IPS-15b (cell line): ENCODE results near the gene DBF4.
"Not testable (repeated sequence)": the region's sequence is repeated elsewhere in the genome, so short reads cannot be mapped to it uniquely, and the experiment has no call there.

Source experiments
- H3K27me3 ChIP-seq: one replicate; pipeline ENCODE4 v1.6.1; 2013; ENCODE audit warnings: low read length; ENCODE audit not compliant: control insufficient read depth, insufficient read depth
- H3K36me3 ChIP-seq: one replicate; pipeline ENCODE4 v1.6.1; 2013; ENCODE audit warnings: low read length; ENCODE audit not compliant: control insufficient read depth, insufficient read depth
- H3K4me1 ChIP-seq: one replicate; pipeline ENCODE4 v1.6.1; 2013; ENCODE audit warnings: mild to moderate bottlenecking, low read length; ENCODE audit not compliant: control insufficient read depth, insufficient read depth
- H3K4me3 ChIP-seq: one replicate; pipeline ENCODE4 v1.5.1; 2013; ENCODE audit warnings: low read depth, low read length
- H3K9ac ChIP-seq: one replicate; pipeline ENCODE4 v1.6.1; 2013; ENCODE audit warnings: low read depth, mild to moderate bottlenecking, low read length
- H3K9me3 ChIP-seq: one replicate; pipeline ENCODE4 v1.6.1; 2013; ENCODE audit warnings: mild to moderate bottlenecking, low read length; ENCODE audit not compliant: control insufficient read depth, insufficient read depth

DBF4 gene

GRCh38 chr7:87870471-87870870 lies 5.8 kb upstream of the DBF4 start:
- H3K4me1 ChIP-seq: no peaks in the 10 kb centered on the region
- H3K9me3 ChIP-seq: no peaks in the 10 kb centered on the region
- H3K27me3 ChIP-seq: no peaks in the 10 kb centered on the region
- no peak overlapping the region for H3K4me3 ChIP-seq
- H3K9ac ChIP-seq: no peak overlapping the region
- no peaks in the 10 kb centered on the region for H3K36me3 ChIP-seq

DNA sequence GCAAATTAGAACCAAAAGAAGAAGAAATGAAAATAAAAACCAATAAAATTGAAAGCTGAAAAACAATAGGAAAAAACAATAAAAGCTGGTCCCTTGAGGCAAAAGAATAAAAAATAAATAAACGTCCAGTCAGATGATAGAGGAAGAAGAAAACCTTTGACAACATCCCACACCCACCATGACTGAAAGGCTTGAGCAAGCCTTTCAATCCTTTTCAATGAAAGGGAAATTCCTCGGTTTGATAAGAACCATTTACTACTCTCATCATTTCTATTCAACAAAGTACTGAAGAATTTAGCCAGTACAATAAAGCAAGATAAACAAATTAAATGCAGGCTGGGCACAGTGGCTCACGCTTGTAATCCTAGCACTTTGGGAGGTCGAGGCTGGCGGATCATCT lies 3.9 kb upstream of the DBF4 start:
- Histone ChIP-seq H3K9me3 (no peaks in the 10 kb centered on the region), H3K36me3 (no peaks in the 10 kb centered on the region), H3K27me3 (no peaks in the 10 kb centered on the region), H3K9ac (no peak overlapping the region), H3K4me3 (no peak overlapping the region), H3K4me1 (no peaks in the 10 kb centered on the region)

- H3K36me3 ChIP-seq, H3K4me1 ChIP-seq, H3K9me3 ChIP-seq, H3K27me3 ChIP-seq, H3K9ac ChIP-seq, H3K4me3 ChIP-seq: not testable (repeated sequence)
Observed at GRCh38 chr7:87873328-87873727, 3.0 kb upstream of the DBF4 start.

GRCh38 chr7:87874066-87874465 lies 2.2 kb upstream of the DBF4 start:
- H3K9me3 ChIP-seq: no peaks in the 10 kb centered on the region
- no peak overlapping the region for H3K4me3 ChIP-seq
- no peaks in the 10 kb centered on the region for H3K4me1 ChIP-seq
- no peak overlapping the region for H3K9ac ChIP-seq
- H3K36me3 ChIP-seq: no peaks in the 10 kb centered on the region
- no peaks in the 10 kb centered on the region for H3K27me3 ChIP-seq

GRCh38 chr7:87875151-87876039 lies 898 bp upstream of the DBF4 start:
- H3K9me3 ChIP-seq: no peaks in the 10 kb centered on the region
- H3K4me3 ChIP-seq: peak overlapping the region; percentile 86
- no peaks in the 10 kb centered on the region for H3K4me1 ChIP-seq
- no peaks in the 10 kb centered on the region for H3K27me3 ChIP-seq
- peak overlapping the region; percentile 56 for H3K9ac ChIP-seq
- H3K36me3 ChIP-seq: peaks cover 4% of the 10 kb centered on the region

DNA sequence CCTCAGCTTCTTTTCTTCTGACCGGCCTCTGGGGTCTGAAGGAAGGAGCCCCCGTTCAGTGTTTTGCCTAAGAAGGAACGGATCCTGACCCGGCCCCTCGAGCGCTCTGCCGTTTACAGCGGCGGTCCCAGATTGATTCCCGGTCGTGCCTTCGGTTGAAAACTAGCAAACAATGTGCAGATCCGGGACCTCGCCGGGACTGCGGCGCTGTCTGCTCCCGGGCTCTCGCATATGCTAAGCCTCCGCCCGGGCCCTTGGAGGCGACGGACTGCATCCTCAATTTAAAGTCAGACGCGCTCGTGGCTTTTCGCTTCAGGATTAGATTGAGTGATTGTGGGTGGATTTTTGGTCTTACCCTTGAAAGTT lies 559 bp downstream of the DBF4 start:
- no peaks in the 10 kb centered on the region for H3K4me1 ChIP-seq

GRCh38 chr7:87877366-87878040 lies 1.2 kb downstream of the DBF4 start:
- H3K4me3 ChIP-seq: peak overlapping the region; percentile 86

More for the DNA sequence above, 559 bp downstream of the DBF4 start:
- Histone ChIP-seq H3K9me3 (no peaks in the 10 kb centered on the region), H3K4me3 (peak overlapping the region; percentile 86), H3K36me3 (peaks cover 4% of the 10 kb centered on the region), H3K27me3 (no peaks in the 10 kb centered on the region), H3K9ac (peak overlapping the region; percentile 89)

DNA sequence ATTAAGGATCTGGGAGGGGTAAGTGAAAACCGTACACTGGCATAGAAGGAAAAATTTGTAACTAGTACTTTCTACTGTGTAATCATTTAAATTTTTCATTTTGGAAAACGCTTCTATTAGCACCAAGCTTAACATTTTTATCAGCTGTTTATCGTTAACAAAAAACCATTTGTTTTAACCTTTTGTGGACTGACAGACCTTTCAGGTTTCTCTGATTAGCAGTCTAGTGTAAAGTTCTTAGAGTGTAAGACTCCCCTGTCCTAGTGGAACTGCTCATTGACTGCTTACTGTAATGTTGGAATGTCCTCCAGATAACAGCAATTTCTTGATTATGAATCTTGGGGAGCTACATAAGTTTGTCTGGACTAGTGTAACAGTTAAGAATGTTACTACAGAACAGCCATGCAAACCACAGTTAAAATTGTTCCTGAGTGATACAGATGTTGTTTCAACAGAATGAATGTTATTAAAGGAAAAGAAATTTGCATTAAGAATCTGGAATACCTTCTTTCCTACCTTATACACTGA lies 2.0 kb downstream of the DBF4 start:
- H3K9ac ChIP-seq: no peak overlapping the region
- peaks cover 4% of the 10 kb centered on the region for H3K36me3 ChIP-seq
- no peaks in the 10 kb centered on the region for H3K4me1 ChIP-seq
- peak overlapping the region; percentile 86 for H3K4me3 ChIP-seq
- no peaks in the 10 kb centered on the region for H3K27me3 ChIP-seq
- no peaks in the 10 kb centered on the region for H3K9me3 ChIP-seq

More at GRCh38 chr7:87877366-87878040, 1.2 kb downstream of the DBF4 start:
- no peaks in the 10 kb centered on the region for H3K4me1 ChIP-seq
- H3K9me3 ChIP-seq: no peaks in the 10 kb centered on the region
- peak overlapping the region; percentile 89 for H3K9ac ChIP-seq
- peaks cover 4% of the 10 kb centered on the region for H3K36me3 ChIP-seq
- H3K27me3 ChIP-seq: no peaks in the 10 kb centered on the region

- Histone ChIP-seq H3K9me3 (no peaks in the 10 kb centered on the region), H3K4me1 (no peaks in the 10 kb centered on the region), H3K4me3 (no peak overlapping the region), H3K36me3 (peaks cover 6% of the 10 kb centered on the region), H3K9ac (no peak overlapping the region), H3K27me3 (no peaks in the 10 kb centered on the region)
Observed at GRCh38 chr7:87882151-87882937, 6.1 kb downstream of the DBF4 start.

GRCh38 chr7:87885018-87885417 lies 8.7 kb downstream of the DBF4 start:
- no peak overlapping the region for H3K4me3 ChIP-seq
- no peaks in the 10 kb centered on the region for H3K27me3 ChIP-seq
- no peaks in the 10 kb centered on the region for H3K4me1 ChIP-seq
- peaks cover 4% of the 10 kb centered on the region for H3K36me3 ChIP-seq
- H3K9me3 ChIP-seq: no peaks in the 10 kb centered on the region
- H3K9ac ChIP-seq: no peak overlapping the region

DNA sequence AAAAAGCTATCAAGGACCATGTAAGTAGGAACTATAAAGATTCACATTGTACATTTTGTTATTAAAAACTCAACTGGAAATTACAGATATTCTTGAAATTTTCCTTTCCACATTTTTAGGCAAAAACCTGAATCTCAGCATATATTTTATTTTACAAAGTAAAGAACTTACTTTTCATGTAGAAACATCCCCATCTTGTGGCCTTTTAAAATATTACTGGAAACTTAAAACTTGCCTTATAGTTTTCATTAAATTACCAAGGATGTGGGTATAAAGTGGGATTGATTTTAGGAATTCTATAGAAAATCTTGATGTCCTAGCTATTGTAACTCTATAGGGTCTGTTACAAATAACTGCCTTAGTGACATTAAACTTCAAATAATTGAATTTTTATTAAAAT lies 10.6 kb downstream of the DBF4 start:
- no peak overlapping the region for H3K4me3 ChIP-seq
- no peaks in the 10 kb centered on the region for H3K4me1 ChIP-seq
- H3K9ac ChIP-seq: no peak overlapping the region
- peaks cover 4% of the 10 kb centered on the region for H3K36me3 ChIP-seq
- no peaks in the 10 kb centered on the region for H3K9me3 ChIP-seq
- no peaks in the 10 kb centered on the region for H3K27me3 ChIP-seq
